WTC11 (cell line): ENCODE data around the gene BHLHE23. TPM values are rescaled to one million over a fixed set of nuclear protein-coding genes. Genes with fewer than 3 reads are reported as not detected.

Experiments
- ATAC-seq: fragments of 200-7000 bp; cut with Tn5 transposase; 2 replicates; pipeline ENCODE4 v1.10.0; 2021; ENCODE audit warnings: mild to moderate bottlenecking, moderate library complexity
- CTCF ChIA-PET: fragments of 300-600 bp; sonication (Branson Sonifier 250); formaldehyde crosslinking; loops from one replicate; lab custom pipeline; 2021; ENCODE audit warnings: antibody characterized with exemption; lab: Charles Lee
- POLR2A ChIA-PET: fragments of 350-600 bp; sonication (Branson Sonifier 250); formaldehyde crosslinking; loops from one replicate; lab custom pipeline; 2021; ENCODE audit warnings: antibody characterized with exemption; lab: Charles Lee
- DNase-seq: peaks from one replicate; pipeline ENCODE4 v3.0.0; 2021; ENCODE audit warnings: low spot score
- H3K27ac Mint-ChIP-seq: 2 replicates; pipeline ENCODE4 v1.8.0; 2021; ENCODE audit warnings: mixed read lengths
- H3K27me3 Mint-ChIP-seq: 2 replicates; pipeline ENCODE4 v1.8.0; 2021; ENCODE audit warnings: low read depth, mild to moderate bottlenecking, moderate library complexity, mixed read lengths
- H3K36me3 Mint-ChIP-seq: 2 replicates; pipeline ENCODE4 v1.8.0; 2021; ENCODE audit warnings: mixed read lengths
- H3K4me1 Mint-ChIP-seq: 2 replicates; pipeline ENCODE4 v1.8.0; 2022; ENCODE audit warnings: mixed read lengths
- H3K4me3 Mint-ChIP-seq: 2 replicates; pipeline ENCODE4 v1.8.0; 2021; ENCODE audit warnings: mild to moderate bottlenecking, moderate library complexity, mixed read lengths
- H3K9me3 Mint-ChIP-seq: 2 replicates; pipeline ENCODE4 v1.8.0; 2021; ENCODE audit warnings: mixed read lengths
- CREM ChIP-seq: sonication (generic); formaldehyde crosslinking; IDR thresholded peaks from 2 replicates; pipeline ENCODE4 v1.8.1; 2022; ENCODE audit warnings: mild to moderate bottlenecking, missing genetic modification reagents, moderate library complexity
- ELF4 ChIP-seq: sonication (generic); formaldehyde crosslinking; IDR thresholded peaks from 2 replicates; pipeline ENCODE4 v1.8.1; 2022; ENCODE audit warnings: low read depth, mild to moderate bottlenecking, moderate library complexity, missing genetic modification reagents
- ETV6 ChIP-seq: sonication (generic); formaldehyde crosslinking; IDR thresholded peaks from 2 replicates; pipeline ENCODE4 v1.8.1; 2022; ENCODE audit warnings: mild to moderate bottlenecking, missing genetic modification reagents
- FOXJ3 ChIP-seq: sonication (generic); formaldehyde crosslinking; IDR thresholded peaks from 2 replicates; pipeline ENCODE4 v1.9.0; 2021; ENCODE audit warnings: missing genetic modification reagents, mild to moderate bottlenecking, borderline replicate concordance
- JAZF1 ChIP-seq: fragments of 250-450 bp; sonication (Bioruptor Pico); IDR thresholded peaks from 2 replicates; pipeline ENCODE4 v1.9.0; 2021; ENCODE audit warnings: moderate library complexity, mild to moderate bottlenecking, inconsistent platforms
- ZNF263 ChIP-seq: sonication (generic); formaldehyde crosslinking; IDR thresholded peaks from 2 replicates; pipeline ENCODE4 v1.8.1; 2022; ENCODE audit warnings: low read depth, mild to moderate bottlenecking, moderate library complexity, missing genetic modification reagents
- ZNF317 ChIP-seq: sonication (generic); formaldehyde crosslinking; IDR thresholded peaks from 2 replicates; pipeline ENCODE4 v1.8.1; 2023; ENCODE audit warnings: low read depth, mild to moderate bottlenecking, moderate library complexity, missing genetic modification reagents, borderline replicate concordance
- total RNA-seq: library from RNA; stranded (reverse); gene quantifications from 3 replicates; pipeline ENCODE4 v1.2.3, GENCODE V29; 2021
- TF ChIP-seq, protein P1 (sequence below): fragments of 250-450 bp; sonication (Bioruptor Pico); IDR thresholded peaks from 2 replicates; pipeline ENCODE4 v1.9.0; 2021; ENCODE audit warnings: mild to moderate bottlenecking, borderline replicate concordance
- TF ChIP-seq, protein P2 (sequence below): sonication (generic); formaldehyde crosslinking; conservative IDR thresholded peaks from 2 replicates; pipeline ENCODE4 v1.8.1; 2022; ENCODE audit warnings: mild to moderate bottlenecking, missing genetic modification reagents
- TF ChIP-seq, protein P3 (sequence below): sonication (generic); formaldehyde crosslinking; IDR thresholded peaks from 2 replicates; pipeline ENCODE4 v1.8.0; 2022; ENCODE audit warnings: mild to moderate bottlenecking, missing genetic modification reagents
- TF ChIP-seq, protein P4 (sequence below): sonication (generic); formaldehyde crosslinking; IDR thresholded peaks from 2 replicates; pipeline ENCODE4 v1.8.0; 2023; ENCODE audit warnings: missing genetic modification reagents, mild to moderate bottlenecking, borderline replicate concordance
- TF ChIP-seq, protein P5 (sequence below): sonication (generic); formaldehyde crosslinking; IDR thresholded peaks from 2 replicates; pipeline ENCODE4 v1.8.1; 2023; ENCODE audit warnings: mild to moderate bottlenecking, missing genetic modification reagents, moderate library complexity
- TF ChIP-seq, protein P6 (sequence below): sonication (generic); formaldehyde crosslinking; IDR thresholded peaks from 2 replicates; pipeline ENCODE4 v1.8.1; 2022; ENCODE audit warnings: mild to moderate bottlenecking, moderate library complexity, missing genetic modification reagents

Gene BHLHE23
- total RNA-seq, 1 experiment from 2014 or later: 1.3 TPM

DNA sequence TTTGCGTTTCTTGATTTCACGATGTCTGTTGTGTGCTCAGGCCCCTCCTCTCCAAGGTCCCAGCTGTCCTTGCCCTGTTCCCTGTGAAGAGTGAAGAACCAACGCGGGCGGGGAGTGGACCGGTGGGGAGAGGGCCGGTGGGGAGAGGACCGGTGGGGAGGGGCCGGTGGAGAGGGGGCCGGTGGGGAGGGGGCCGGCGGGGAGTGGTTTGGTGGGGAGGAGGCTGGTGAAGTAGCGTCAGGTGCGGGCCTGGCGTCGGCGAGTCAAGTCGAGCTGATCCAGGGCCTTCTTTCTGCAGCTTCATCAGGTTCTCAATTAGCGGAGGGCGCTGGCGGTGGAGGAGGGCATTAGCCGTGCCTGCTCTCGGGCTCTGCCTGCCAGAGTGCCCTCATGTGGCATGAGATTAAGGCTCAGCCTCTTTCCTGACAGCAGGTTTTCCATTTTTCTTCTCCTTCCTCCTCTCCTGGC is 21.2 kb upstream of the BHLHE23 start (continued):
- TF ChIP-seq, protein P1, sequence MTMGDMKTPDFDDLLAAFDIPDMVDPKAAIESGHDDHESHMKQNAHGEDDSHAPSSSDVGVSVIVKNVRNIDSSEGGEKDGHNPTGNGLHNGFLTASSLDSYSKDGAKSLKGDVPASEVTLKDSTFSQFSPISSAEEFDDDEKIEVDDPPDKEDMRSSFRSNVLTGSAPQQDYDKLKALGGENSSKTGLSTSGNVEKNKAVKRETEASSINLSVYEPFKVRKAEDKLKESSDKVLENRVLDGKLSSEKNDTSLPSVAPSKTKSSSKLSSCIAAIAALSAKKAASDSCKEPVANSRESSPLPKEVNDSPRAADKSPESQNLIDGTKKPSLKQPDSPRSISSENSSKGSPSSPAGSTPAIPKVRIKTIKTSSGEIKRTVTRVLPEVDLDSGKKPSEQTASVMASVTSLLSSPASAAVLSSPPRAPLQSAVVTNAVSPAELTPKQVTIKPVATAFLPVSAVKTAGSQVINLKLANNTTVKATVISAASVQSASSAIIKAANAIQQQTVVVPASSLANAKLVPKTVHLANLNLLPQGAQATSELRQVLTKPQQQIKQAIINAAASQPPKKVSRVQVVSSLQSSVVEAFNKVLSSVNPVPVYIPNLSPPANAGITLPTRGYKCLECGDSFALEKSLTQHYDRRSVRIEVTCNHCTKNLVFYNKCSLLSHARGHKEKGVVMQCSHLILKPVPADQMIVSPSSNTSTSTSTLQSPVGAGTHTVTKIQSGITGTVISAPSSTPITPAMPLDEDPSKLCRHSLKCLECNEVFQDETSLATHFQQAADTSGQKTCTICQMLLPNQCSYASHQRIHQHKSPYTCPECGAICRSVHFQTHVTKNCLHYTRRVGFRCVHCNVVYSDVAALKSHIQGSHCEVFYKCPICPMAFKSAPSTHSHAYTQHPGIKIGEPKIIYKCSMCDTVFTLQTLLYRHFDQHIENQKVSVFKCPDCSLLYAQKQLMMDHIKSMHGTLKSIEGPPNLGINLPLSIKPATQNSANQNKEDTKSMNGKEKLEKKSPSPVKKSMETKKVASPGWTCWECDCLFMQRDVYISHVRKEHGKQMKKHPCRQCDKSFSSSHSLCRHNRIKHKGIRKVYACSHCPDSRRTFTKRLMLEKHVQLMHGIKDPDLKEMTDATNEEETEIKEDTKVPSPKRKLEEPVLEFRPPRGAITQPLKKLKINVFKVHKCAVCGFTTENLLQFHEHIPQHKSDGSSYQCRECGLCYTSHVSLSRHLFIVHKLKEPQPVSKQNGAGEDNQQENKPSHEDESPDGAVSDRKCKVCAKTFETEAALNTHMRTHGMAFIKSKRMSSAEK: no peak
- TF ChIP-seq ETV6 (CRISPR knock-in tag) (no peak), CREM (CRISPR knock-in tag) (no peak)
- TF ChIP-seq, protein P2, sequence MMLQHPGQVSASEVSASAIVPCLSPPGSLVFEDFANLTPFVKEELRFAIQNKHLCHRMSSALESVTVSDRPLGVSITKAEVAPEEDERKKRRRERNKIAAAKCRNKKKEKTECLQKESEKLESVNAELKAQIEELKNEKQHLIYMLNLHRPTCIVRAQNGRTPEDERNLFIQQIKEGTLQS (CRISPR knock-in tag): no peak
- TF ChIP-seq, all 79 proteins: peak for 0

DNA sequence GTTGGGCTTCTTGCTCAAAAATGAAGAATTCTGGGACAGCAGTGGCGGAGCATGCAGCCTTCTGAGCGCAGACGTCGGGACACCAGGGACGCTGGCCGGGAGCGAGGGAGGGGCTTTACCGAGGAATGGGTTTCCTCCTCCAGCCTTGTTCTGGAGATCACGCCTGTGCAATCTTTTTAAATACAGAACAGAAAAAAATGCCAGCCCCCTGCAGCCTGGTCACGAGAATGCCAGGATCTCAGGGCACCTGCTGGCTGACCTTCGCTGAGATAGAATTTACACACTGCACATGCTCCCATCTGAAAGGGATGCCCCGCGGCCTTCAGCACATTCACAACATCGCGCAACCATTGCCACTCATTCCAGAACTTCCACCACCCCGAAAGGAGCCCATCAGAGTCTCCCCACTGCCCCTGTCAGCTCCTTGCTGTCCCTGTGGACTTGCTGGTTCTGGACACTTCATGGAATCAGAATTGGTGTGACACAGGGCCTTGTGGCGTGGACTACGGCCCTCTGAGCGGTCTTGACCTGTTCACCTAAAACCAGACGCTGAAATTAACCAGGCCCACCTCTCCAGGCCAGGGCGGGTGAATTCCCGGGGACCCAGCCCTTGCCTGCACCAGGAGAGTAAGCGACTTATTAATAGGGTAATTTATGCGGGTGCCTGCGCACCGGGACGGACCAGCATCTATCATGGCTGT is 20.6 kb upstream of the BHLHE23 start:
- POLR2A ChIA-PET: interaction anchor here (1.0 to 1.4 kb wide), 3 partner anchors 9 to 18 kb away, joined by 3 read pairs; no protein-coding TSS in a partner anchor
- ATAC-seq: no peak

DNA sequence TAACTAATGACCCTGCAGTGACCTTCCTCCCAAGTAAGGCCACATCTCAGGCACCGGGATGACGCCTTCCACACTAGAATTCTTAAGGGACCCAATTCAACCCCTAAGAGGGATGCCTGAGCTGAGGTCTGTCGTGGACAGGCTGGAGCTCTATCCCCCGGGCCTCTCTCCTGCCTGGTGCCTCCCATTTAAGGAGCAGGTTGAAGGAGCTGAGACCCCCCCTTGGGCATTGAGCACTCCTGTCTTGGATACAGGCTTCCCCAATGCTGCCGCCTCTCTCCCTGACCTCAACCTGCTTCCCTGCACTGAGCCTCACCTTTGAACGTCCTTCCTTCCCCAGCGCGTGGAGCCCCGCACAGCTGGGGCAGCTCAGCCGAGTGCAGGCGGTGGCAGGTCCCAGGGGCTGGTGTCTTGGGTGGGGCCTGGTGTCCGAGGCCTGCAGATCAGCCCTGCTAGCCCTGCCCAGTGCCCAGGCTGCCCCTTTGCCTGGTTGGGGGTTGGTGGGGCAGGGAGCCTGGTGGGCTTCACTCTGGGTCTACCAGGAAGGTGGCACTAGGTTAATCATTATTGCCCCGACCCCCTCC is 19.9 kb upstream of the BHLHE23 start:
- no peak overlapping the region for H3K4me3 Mint-ChIP-seq
- peak overlapping the region; percentile 45; the same call in 1 of the 2 replicates for H3K27ac Mint-ChIP-seq
- TF ChIP-seq JAZF1 (CRISPR knock-in tag) (no peak), ZNF317 (CRISPR knock-in tag) (no peak), ELF4 (CRISPR knock-in tag) (no peak), ZNF263 (CRISPR knock-in tag) (no peak)
- TF ChIP-seq, protein P3, sequence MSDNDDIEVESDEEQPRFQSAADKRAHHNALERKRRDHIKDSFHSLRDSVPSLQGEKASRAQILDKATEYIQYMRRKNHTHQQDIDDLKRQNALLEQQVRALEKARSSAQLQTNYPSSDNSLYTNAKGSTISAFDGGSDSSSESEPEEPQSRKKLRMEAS (CRISPR knock-in tag): no peak
- TF ChIP-seq, protein P4, sequence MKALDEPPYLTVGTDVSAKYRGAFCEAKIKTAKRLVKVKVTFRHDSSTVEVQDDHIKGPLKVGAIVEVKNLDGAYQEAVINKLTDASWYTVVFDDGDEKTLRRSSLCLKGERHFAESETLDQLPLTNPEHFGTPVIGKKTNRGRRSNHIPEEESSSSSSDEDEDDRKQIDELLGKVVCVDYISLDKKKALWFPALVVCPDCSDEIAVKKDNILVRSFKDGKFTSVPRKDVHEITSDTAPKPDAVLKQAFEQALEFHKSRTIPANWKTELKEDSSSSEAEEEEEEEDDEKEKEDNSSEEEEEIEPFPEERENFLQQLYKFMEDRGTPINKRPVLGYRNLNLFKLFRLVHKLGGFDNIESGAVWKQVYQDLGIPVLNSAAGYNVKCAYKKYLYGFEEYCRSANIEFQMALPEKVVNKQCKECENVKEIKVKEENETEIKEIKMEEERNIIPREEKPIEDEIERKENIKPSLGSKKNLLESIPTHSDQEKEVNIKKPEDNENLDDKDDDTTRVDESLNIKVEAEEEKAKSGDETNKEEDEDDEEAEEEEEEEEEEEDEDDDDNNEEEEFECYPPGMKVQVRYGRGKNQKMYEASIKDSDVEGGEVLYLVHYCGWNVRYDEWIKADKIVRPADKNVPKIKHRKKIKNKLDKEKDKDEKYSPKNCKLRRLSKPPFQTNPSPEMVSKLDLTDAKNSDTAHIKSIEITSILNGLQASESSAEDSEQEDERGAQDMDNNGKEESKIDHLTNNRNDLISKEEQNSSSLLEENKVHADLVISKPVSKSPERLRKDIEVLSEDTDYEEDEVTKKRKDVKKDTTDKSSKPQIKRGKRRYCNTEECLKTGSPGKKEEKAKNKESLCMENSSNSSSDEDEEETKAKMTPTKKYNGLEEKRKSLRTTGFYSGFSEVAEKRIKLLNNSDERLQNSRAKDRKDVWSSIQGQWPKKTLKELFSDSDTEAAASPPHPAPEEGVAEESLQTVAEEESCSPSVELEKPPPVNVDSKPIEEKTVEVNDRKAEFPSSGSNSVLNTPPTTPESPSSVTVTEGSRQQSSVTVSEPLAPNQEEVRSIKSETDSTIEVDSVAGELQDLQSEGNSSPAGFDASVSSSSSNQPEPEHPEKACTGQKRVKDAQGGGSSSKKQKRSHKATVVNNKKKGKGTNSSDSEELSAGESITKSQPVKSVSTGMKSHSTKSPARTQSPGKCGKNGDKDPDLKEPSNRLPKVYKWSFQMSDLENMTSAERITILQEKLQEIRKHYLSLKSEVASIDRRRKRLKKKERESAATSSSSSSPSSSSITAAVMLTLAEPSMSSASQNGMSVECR (CRISPR knock-in tag): no peak
- TF ChIP-seq, protein P5, sequence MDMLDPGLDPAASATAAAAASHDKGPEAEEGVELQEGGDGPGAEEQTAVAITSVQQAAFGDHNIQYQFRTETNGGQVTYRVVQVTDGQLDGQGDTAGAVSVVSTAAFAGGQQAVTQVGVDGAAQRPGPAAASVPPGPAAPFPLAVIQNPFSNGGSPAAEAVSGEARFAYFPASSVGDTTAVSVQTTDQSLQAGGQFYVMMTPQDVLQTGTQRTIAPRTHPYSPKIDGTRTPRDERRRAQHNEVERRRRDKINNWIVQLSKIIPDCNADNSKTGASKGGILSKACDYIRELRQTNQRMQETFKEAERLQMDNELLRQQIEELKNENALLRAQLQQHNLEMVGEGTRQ (CRISPR knock-in tag): no peak
- TF ChIP-seq, protein P6, sequence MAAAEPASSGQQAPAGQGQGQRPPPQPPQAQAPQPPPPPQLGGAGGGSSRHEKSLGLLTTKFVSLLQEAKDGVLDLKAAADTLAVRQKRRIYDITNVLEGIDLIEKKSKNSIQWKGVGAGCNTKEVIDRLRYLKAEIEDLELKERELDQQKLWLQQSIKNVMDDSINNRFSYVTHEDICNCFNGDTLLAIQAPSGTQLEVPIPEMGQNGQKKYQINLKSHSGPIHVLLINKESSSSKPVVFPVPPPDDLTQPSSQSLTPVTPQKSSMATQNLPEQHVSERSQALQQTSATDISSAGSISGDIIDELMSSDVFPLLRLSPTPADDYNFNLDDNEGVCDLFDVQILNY (CRISPR knock-in tag): no peak
- TF ChIP-seq, protein P1: no peak

More for the DNA sequence above, 20.6 kb upstream of the BHLHE23 start:
- H3K36me3 Mint-ChIP-seq: no peaks in the 10 kb centered on the region
- H3K27ac Mint-ChIP-seq: peak overlapping the region; percentile 80; the same call in 1 of the 2 replicates
- peak overlapping the region; percentile 57 for H3K4me3 Mint-ChIP-seq
- H3K27me3 Mint-ChIP-seq: peaks cover 6% of the 10 kb centered on the region; the same call in 1 of the 2 replicates
- no peaks in the 10 kb centered on the region for H3K9me3 Mint-ChIP-seq
- TF ChIP-seq FOXJ3: no peak
- CTCF ChIA-PET: interaction anchor here (1.0 to 3.2 kb wide), 6 partner anchors 18 to 145 kb away, joined by 4 to 16 read pairs (median 8); no protein-coding TSS in a partner anchor
- peaks cover 24% of the 10 kb centered on the region for H3K4me1 Mint-ChIP-seq
- peak; percentile 11 for DNase-seq

More for the DNA sequence above, 19.9 kb upstream of the BHLHE23 start:
- ChIA-PET POLR2A (interaction anchor here (1.0 to 1.4 kb wide), 2 partner anchors 9 to 18 kb away, joined by 3 read pairs; no protein-coding TSS in a partner anchor), CTCF (interaction anchor here (1.1 to 3.2 kb wide), 3 partner anchors 12 to 54 kb away, joined by 3 to 14 read pairs (median 3); no protein-coding TSS in a partner anchor)
- H3K36me3 Mint-ChIP-seq: no peaks in the 10 kb centered on the region
- H3K27me3 Mint-ChIP-seq: peaks cover 3% of the 10 kb centered on the region; the same call in 1 of the 2 replicates
- ATAC-seq (no peak), DNase-seq (peak; percentile 8)
- H3K4me1 Mint-ChIP-seq: peaks cover 17% of the 10 kb centered on the region
- H3K9me3 Mint-ChIP-seq: no peaks in the 10 kb centered on the region
